HG03520 (cell line): ENCODE data around the gene OR13C8.

Source experiments
- ATAC-seq: cut with Tn5 transposase; IDR thresholded peaks from one replicate; pipeline ENCODE4 v1.9.1; 2021; ENCODE audit warnings: mild to moderate bottlenecking, moderate library complexity; ENCODE audit not compliant: unreplicated experiment

Gene OR13C8

DNA sequence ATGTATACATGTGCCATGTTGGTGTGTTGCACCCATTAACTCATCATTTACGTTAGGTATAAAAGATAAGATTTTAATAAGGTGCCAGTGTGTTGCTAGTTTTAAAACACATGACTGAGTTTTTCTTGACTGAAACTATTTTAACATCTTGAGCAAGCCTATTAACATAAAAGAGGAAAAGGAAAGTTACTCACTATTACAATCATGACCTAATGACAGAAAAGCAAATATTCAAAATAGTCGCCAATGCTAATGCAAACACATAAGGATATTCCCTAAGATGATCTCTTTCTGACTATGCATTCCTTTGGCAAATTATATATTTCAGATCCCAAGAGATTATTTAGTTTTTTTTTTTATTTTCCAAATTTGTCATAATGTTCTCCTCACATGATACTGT lies 42.2 kb downstream of the OR13C8 start:
- no peak for ATAC-seq

DNA sequence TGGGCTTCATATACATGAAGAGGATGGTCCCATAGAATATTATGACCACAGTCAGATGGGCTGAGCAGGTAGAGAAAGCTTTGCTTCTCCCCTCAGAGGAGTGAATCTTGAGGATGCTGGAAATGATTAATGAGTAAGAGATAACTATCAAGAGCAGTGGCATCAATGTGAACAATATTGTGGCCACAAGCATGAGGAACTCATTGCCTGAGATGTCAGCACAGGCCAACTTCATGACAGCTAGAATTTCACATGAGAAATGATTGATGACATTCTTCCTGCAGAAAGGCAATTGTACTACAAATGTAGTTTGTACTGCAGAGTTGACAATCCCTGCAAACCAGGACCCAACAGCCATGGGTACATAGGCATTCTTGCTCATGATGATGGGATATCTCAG lies 48.5 kb downstream of the OR13C8 start:
- ATAC-seq: no peak

DNA sequence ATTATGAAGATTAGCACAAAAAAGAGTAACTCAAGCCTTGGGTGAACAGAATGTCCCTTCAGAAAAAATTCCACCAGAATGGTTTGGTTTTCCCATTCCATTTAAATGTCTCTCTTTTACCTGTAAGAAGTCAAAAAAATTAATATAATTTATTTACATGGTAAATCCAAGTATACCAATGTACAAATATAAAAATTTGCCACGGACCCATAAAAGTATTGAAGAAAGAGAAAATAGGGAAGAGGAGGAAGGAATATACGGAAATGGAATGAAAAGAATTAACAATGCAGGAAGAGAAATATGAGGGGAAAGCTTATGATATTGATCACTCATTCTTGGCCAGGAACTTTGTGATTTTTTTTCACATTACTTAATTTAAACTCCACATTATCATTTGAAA lies 49.1 kb downstream of the OR13C8 start, which contains the start of gene OR13C9:
Gene OR13C9, minus strand, starts transcription at position 101 of the 400 bp plus-strand sequence. Its CDS starts 0 bp downstream, at position 101.
- ATAC-seq: no peak
